Activated CD4-positive, alpha-beta T cell treated with anti-CD3 and anti-CD28 coated beads, Interleukin-2, Interleukin-6, amounts not matched to agents 100 ng/mL and 50 ng/mL, durations not matched to agents 16 hours and 8 hours (primary cell): ENCODE results near the gene SLC19A3.
A peak's percentile ranks its signal among the peaks of the same experiment; 100 is the strongest.
"Not testable (repeated sequence)": the region's sequence is repeated elsewhere in the genome, so short reads cannot be mapped to it uniquely, and the experiment has no call there.

Source experiments
- DNase-seq: peaks from one replicate; pipeline ENCODE4 v3.0.0-alpha.2; 2020

The SLC19A3 gene

DNA sequence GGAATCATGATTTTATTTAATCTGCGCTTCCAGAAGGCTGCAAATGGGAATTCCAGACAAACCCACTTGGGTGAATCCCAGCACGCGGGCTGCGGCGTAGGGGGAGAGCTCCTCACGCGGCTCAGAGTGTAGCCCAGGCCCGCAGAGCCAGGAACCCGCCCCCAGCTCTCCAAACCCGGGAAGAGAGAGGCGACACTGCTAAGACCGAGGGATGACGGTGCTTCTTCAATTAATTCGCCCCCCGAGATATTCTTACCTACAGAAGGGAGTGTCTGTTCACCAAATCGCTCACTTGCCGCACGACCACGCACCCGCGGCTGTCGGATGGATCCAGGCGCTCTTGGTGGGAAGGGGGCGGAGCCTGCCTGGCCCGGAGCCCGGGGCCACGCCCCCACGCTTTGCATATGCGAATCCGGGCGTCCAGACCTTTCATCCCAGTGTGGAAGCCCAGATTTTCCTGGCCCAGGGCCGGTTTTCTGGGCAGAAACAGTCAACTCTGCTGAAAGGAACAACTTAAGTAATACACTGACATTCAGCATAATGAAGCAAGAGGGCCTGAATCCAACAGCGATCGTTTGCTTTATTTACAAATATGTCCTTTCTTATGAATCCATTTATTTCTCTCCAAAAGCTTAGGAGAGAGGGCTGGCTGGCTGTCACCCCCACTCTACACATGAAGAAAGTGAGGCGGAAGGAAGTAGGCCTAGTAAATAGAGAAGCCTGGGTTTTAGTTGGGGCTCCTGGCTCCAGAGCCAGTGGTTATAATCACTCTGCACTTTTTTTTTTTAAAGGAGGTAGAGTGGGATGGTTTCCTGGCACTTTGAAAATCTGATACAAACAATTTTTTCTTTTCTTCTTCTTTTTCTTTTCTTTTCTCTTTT, at the start of gene SLC19A3:
Gene SLC19A3 (minus strand): TSS at position 342 of the 881 bp plus-strand sequence. CDS start 15,710 bp downstream, outside the sequence.
- DNase-seq = peak; percentile 3

- DNase-seq = peak; percentile 71
These were observed 48.6 kb upstream of the SLC19A3 start for GRCh38 chr2:227766373-227766883.

GRCh38 chr2:227765788-227766372, 48.1 kb upstream of the SLC19A3 start:
- DNase-seq = no peak

DNA sequence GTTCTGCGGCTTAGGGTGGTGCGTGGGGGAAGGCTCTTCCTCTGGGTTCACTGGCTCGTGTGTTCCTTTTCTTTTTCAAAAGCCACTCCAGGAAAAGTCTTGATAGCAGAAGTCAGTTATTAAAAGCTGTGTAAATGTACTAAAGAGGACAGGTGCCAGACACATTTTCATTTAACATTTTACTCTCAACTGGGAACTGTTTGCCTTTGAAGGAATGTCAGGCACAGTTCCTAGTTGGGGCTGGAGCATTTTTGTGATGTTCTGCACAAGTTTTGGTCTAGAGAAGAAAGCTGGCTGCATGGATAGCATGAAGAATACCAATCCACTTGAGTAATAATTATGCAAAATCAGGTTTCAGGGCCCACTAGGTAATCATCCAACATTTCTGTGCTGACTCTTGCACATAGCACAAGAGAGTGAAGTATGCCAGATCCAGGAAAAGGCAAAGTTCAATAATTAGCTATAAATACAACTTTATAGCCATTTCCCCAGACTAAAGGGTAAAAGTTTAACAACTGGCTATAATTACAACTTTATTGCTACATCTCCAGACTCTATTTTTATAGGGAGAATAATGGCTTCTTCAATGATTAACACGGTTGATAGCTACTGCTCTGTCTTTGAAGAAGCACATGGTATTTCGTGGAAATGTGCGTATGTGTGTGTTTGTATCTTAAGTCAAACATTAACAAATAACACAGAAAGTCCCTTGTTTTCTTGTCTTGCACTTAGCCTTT, 44.1 kb upstream of the SLC19A3 start:
- DNase-seq = no peak

DNA sequence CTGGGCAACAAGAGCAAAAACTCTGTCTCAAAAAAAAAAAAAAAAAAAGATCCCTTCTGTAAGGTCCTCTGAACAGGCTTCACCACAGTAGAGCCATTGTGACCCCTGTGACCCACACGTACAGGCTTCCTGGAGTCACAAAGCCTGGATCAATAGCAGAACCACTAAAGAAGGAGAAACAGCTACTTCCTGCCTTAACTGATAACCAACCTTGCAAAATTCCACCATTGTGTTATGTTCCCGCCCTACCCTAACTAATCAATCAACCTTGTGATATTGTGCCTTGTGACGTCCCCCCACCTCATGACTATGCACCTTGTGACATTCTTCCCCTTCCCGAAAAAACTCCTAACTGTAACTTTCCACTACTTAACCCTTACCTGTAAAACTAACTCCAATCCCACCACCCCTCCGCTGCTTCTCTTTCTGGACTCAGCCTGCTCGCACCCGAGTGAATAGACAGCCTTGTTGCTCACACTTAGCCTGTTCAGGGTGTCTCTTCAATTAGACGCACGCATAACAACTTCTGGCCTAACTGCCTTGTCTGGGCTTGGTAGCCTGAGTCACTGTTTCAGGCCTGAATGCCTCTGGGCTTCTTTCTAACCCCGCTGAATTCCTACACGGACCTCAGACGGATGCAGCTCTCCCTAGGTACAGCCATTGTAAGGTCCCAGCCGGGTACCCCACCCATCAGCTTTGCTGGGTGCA, 41.7 kb upstream of the SLC19A3 start:
- DNase-seq = no peak

- DNase-seq = not testable (repeated sequence)
These were observed 38.4 kb upstream of the SLC19A3 start for GRCh38 chr2:227756261-227756660.

DNA sequence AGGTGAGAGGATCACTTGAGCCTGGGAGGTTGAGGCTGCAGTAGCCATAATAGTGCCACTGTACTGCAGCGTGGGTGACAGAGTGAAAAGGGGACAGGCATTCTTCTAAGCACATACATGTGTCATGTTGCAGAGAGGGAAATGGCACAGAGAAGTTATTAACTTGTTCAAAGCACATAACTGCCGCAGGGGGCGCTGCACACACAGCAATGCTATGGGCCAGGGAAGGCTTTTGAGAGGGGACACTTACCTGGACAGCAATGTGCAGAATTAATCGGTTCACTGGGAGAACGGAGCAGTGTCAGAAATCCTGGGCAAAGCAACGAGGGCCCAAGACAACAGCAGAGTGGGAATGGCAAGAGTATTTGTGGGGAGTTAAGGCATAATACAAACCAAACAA, 30.3 kb upstream of the SLC19A3 start:
- no peak for DNase-seq

DNA sequence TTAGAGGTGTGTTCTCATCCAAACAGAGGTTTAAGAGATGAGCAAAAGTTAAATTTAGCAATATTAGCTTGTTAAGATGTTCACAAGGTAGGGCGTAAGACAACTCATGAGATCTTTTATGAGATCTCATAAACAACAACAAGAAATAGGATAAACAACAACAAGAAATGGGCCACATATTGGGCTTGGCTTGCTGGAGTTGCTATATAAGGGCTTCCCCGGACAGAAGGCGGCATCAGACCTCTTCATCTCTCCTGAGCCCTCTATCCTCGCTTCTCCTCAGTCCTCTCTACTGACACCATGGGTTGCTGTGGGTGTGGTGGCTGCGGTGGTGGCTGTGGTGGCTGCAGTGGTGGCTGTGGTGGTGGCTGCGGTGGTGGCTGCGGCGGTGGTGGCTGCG, 27.8 kb upstream of the SLC19A3 start, which contains the start of gene SCYGR8:
Gene SCYGR8 (plus strand): TSS at position 301 of the 400 bp plus-strand sequence. CDS start 0 bp downstream, at position 301.
- no peak for DNase-seq

GRCh38 chr2:227740705-227741104, 22.9 kb upstream of the SLC19A3 start:
- peak; percentile 23 for DNase-seq

GRCh38 chr2:227739351-227739750, 21.5 kb upstream of the SLC19A3 start:
- no peak for DNase-seq

DNA sequence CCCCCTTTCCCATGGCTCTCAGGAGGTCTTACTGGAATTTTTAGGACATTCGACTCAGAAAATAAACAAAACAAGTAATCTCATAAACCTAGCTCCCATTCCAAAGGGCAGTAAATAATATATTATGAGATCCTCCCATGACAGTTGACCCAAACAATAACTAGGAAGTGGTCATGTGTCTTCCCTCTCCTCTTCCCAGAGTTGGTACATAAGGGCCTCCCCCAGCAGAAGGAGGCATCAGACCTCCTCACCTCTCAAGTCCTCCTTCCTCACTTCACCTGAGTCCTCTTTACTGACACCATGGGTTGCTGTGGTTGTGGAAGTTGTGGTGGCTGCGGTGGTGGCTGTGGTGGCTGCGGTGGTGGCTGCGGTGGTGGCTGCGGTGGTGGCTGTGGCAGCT, 10.2 kb upstream of the SLC19A3 start, which contains the start of gene SCYGR7:
Gene SCYGR7 (plus strand): TSS at position 301 of the 400 bp plus-strand sequence. CDS start 0 bp downstream, at position 301.
- no peak for DNase-seq

- no peak for DNase-seq
These were observed 6.7 kb upstream of the SLC19A3 start, which contains the start of gene SCYGR6 for GRCh38 chr2:227724394-227725039. Gene SCYGR6 (minus strand): TSS chr2:227724757. CDS start chr2:227724757, 0 bp downstream.

- not testable (repeated sequence) for DNase-seq
These were observed 5.0 kb upstream of the SLC19A3 start for GRCh38 chr2:227722821-227723220.

GRCh38 chr2:227720680-227721079, 2.9 kb upstream of the SLC19A3 start:
- DNase-seq = no peak

- no peak for DNase-seq
These were observed 1.8 kb upstream of the SLC19A3 start for GRCh38 chr2:227719641-227720040.

- DNase-seq = no peak
These were observed 1.3 kb downstream of the SLC19A3 start for GRCh38 chr2:227716501-227716900.

- no peak for DNase-seq
These were observed 4.5 kb downstream of the SLC19A3 start for GRCh38 chr2:227713291-227713690.

DNA sequence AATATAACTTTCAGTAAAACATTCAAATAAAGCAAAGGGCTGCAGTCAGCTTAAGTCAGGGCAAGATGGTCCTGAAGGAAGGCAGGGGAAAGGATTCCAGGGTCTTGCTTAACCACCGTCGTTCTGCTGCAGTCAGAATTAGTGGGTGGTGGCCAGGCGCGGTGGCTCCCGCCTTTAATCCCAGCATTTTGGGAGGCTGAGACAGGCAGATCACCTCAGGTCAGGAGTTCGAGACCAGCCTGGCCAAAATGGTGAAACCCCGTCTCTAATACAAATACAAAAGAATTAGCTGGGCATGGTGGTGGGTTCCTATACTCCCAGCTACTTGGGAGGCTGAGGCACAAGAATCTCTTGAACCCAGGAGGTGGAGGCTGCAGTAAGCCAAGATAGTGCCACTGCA, 6.8 kb downstream of the SLC19A3 start:
- DNase-seq = no peak

DNA sequence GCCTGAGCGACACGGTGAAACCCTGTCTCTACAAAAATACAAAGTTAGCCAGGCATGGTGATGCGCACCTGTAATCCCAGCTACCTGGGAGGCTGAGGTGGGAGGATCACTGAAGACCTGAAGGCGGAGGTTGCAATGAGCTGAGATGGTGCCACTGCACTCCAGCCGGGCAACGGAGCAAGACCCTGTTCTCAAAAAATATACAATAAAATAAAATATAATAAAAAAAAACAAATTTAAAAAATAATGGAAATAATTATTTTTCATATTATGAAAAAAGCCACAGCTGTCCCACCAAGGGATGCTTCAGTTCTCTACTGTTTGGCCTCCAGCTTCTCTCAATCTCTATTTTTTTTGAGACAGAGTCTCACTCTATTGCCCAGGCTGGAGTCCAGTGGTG, 10.4 kb downstream of the SLC19A3 start:
- no peak for DNase-seq

DNA sequence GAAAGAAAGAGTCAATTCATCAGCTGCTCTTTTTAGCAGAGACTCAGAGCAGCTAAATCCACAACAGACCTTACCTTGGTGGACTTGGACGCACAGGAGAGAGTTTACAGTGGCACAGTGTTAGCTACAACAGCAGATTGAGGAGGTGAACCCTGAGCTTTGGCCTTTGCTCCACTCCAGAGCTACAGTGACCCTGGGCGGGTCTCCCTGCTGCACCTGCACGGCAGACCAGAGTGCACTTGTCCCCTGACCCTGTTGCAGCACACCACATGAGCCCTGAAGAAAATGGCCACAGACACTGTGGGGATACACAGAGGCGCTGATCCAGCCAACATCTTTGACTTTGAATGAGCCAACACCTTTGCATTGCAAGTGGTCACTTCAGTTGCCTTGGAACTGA, 11.0 kb downstream of the SLC19A3 start:
- DNase-seq = no peak

DNA sequence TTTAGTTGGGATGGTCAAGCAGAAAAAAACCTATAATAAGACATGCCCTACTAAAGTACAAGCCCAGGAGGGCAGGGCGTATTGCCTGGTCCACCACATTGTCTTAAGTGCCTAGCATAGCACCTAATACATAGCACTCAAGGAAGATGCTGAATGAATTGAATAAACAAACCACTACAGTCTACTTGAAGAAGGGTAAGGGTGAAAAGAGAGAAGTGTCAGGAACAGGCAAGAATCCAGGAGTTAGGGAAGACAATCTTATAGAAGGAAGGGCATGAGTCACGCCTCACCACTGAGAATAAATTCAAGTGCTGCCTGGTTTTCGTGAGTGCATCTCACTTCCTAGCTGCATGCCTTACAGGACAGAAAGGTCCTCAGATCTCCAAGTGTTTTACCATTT, 13.9 kb downstream of the SLC19A3 start:
- DNase-seq = no peak

DNA sequence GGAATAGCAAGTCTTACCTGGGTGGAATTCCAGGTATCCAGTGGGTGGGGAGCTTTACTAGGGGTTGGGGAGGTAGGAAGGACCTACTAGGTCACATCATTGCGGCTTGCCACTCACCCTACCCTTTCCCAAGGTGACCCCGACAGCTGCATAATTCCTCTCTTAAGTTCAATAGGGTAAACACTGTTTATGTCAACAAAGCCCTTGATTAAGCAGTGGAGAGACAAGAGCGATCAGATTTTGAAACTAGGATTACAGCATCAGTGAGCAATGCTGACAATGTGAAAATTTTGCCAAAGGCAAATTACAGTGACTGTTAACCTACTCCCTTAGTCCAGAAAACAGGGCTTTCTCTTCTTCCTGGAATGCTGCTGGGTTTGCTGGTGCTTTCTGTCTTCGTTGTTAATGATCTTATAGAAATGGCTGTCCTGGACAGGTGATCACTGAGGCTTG, 14.5 kb downstream of the SLC19A3 start:
- DNase-seq = no peak
